Common myeloid progenitor, CD34-positive (primary cell): ENCODE measurements around the gene GPR160.

Experiments
- CTCF ChIA-PET: fragments of 350-600 bp; sonication (Branson Sonifier 250); formaldehyde crosslinking; loops from one replicate; lab custom pipeline; 2021; ENCODE audit warnings: antibody characterized with exemption; lab: Charles Lee
- POLR2A ChIA-PET: fragments of 350-600 bp; sonication (Branson Sonifier 250); formaldehyde crosslinking; loops from one replicate; lab custom pipeline; 2021; ENCODE audit warnings: antibody characterized with exemption; lab: Charles Lee
- DNase-seq, 3 donors: peaks; one replicate each; pipeline versions ENCODE4 v3.0.0 to v3.0.0-alpha.2; 2013
- H3K27ac ChIP-seq, 2 experiments: 1 replicate in 1 of 2; 2 replicates in 1 of 2; pipeline ENCODE4 v1.7.0; 2013; ENCODE audit warnings: inconsistent platforms in 2 of 2, low read length in 2 of 2, mild to moderate bottlenecking in 2 of 2, low read depth in 1 of 2, moderate library complexity in 1 of 2; ENCODE audit not compliant: severe bottlenecking in 2 of 2, insufficient read depth in 1 of 2, poor library complexity in 1 of 2
- H3K27me3 ChIP-seq, 5 experiments: replicated peaks in 2 of 5; 1 replicate in 3 of 5; 2 replicates in 2 of 5; pipeline versions ENCODE4 v1.6.1 to v1.7.0; 2013; ENCODE audit warnings: low read length in 4 of 5, mild to moderate bottlenecking in 2 of 5, moderate library complexity in 2 of 5, inconsistent platforms in 1 of 5; ENCODE audit not compliant: insufficient read depth in 5 of 5, control insufficient read depth in 4 of 5
- H3K36me3 ChIP-seq, 4 experiments: 1 replicate in 2 of 4; 2 replicates in 2 of 4; pipeline versions ENCODE4 v1.6.1 to v1.7.0; 2013; ENCODE audit warnings: low read length in 3 of 4, control low read depth in 1 of 4, mild to moderate bottlenecking in 1 of 4; ENCODE audit not compliant: control insufficient read depth in 4 of 4, insufficient read depth in 4 of 4
- H3K4me1 ChIP-seq, 4 experiments: 1 replicate in 3 of 4; 2 replicates in 1 of 4; pipeline versions ENCODE4 v1.6.1 to v1.7.1; 2013; ENCODE audit warnings: low read length in 3 of 4, mild to moderate bottlenecking in 3 of 4, control low read depth in 1 of 4, inconsistent platforms in 1 of 4, moderate library complexity in 1 of 4; ENCODE audit not compliant: control insufficient read depth in 4 of 4, insufficient read depth in 4 of 4; ENCODE audit errors: control extremely low read depth in 1 of 4
- H3K4me3 ChIP-seq, 7 experiments: 1 replicate in 4 of 7; 2 replicates in 3 of 7; pipeline versions ENCODE4 v1.5.1 to v1.7.0; 2013; ENCODE audit warnings: mild to moderate bottlenecking in 7 of 7, low read length in 6 of 7, moderate library complexity in 6 of 7, inconsistent platforms in 2 of 7, low read depth in 2 of 7, control low read depth in 1 of 7; ENCODE audit not compliant: insufficient read depth in 4 of 7, control insufficient read depth in 1 of 7; ENCODE audit errors: extremely low read depth in 1 of 7
- H3K9me3 ChIP-seq, 5 experiments: 1 replicate in 4 of 5; 2 replicates in 1 of 5; pipeline versions ENCODE4 v1.6.1 to v1.7.1; 2013; ENCODE audit warnings: low read length in 4 of 5, mild to moderate bottlenecking in 2 of 5, inconsistent platforms in 1 of 5, low read depth in 1 of 5, moderate library complexity in 1 of 5; ENCODE audit not compliant: control insufficient read depth in 4 of 5, insufficient read depth in 2 of 5; ENCODE audit errors: control extremely low read depth in 1 of 5
- WGBS: methylation state at CpG from one replicate; pipeline ENCODE4 v1.1.5; 2013; ENCODE audit not compliant: insufficient coverage; 5-methylcytosine and 5-hydroxymethylcytosine counted together

The GPR160 gene

GRCh38 chr3:170059447-170059846 lies 21.7 kb downstream of the GPR160 start:
- ChIA-PET POLR2A (no interaction called here), CTCF (interaction anchor here (0.9 kb wide), 1 partner anchor 12 kb away, joined by 3 read pairs; no protein-coding TSS in a partner anchor)

GRCh38 chr3:170062068-170062467 lies 24.3 kb downstream of the GPR160 start:
- DNase-seq: no peak
- WGBS: 96% methylated on average over 17 of the region's 20 CpGs
- no peaks in the 10 kb centered on the region for H3K36me3 ChIP-seq
- H3K4me1 ChIP-seq: peaks cover 0 to 4% (median 0%) of the 10 kb centered on the region in 4 experiments
- no peaks in the 10 kb centered on the region for H3K27me3 ChIP-seq
- H3K4me3 ChIP-seq: no peak overlapping the region
- CTCF ChIA-PET: no interaction called here
- POLR2A ChIA-PET: no interaction called here
- no peak overlapping the region for H3K27ac ChIP-seq
- H3K9me3 ChIP-seq: no peaks in the 10 kb centered on the region

More at GRCh38 chr3:170059447-170059846, 21.7 kb downstream of the GPR160 start:
- no peaks in the 10 kb centered on the region for H3K9me3 ChIP-seq
- H3K27me3 ChIP-seq: no peaks in the 10 kb centered on the region
- no peak overlapping the region for H3K27ac ChIP-seq
- WGBS: 100% methylated on average over 1 of the region's 1 CpG
- no peaks in the 10 kb centered on the region for H3K36me3 ChIP-seq
- H3K4me3 ChIP-seq: no peak overlapping the region
- DNase-seq: no peak
- H3K4me1 ChIP-seq: peaks cover 0 to 4% (median 0%) of the 10 kb centered on the region in 4 experiments

DNA sequence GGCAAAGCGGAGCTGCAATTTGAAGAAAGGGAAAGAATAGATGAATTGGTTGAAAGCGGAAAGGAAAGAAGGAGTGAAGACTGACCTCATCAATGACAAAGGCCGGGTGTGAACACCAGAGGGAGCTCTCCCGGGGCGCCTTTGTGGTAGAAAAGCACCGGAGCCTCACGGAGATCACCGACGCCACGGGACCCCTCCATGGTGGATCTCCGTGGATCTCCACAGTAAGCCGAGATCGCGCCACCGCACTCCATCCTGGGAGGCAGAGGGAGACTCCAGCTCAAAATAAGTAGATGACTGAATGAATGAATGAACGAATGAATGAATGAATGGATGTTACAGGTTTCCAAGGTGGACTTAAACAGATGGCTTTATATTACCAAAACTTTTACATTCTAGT lies 25.0 kb downstream of the GPR160 start:
- no peaks in the 10 kb centered on the region for H3K27me3 ChIP-seq
- peaks cover 0 to 4% (median 0%) of the 10 kb centered on the region in 4 experiments for H3K4me1 ChIP-seq
- DNase-seq: no peak
- no peaks in the 10 kb centered on the region for H3K36me3 ChIP-seq
- CTCF ChIA-PET: no interaction called here
- no peaks in the 10 kb centered on the region for H3K9me3 ChIP-seq
- no peak overlapping the region for H3K4me3 ChIP-seq
- POLR2A ChIA-PET: no interaction called here
- 96% methylated on average over 11 of the region's 16 CpGs for WGBS
- H3K27ac ChIP-seq: no peak overlapping the region

GRCh38 chr3:170063691-170064090 lies 25.9 kb downstream of the GPR160 start:
- no peaks in the 10 kb centered on the region for H3K4me1 ChIP-seq
- H3K36me3 ChIP-seq: no peaks in the 10 kb centered on the region
- ChIA-PET POLR2A (no interaction called here), CTCF (no interaction called here)
- no peaks in the 10 kb centered on the region for H3K9me3 ChIP-seq
- DNase-seq: no peak
- H3K27me3 ChIP-seq: no peaks in the 10 kb centered on the region
- WGBS: 95% methylated on average over 10 of the region's 15 CpGs
- no peak overlapping the region for H3K4me3 ChIP-seq
- no peak overlapping the region for H3K27ac ChIP-seq

DNA sequence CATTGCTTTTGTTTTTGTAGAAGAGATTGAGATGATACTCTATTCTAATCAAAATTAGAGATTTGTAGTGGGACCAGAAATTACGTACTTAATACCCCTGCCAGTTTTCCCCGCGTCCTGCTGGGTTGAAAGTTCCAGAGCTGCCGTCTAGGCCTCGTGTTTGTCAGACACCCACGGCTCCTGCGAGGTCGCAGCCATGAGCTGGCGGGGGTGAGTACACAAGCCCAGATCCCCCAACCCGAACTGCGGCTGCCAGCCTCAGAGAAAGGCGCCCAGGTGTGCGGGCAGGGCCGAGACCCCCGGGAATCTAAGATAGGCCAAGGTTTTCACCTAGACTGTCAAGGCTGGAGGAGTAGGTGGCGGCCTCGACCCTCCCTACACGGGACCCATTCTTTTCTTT lies 26.3 kb downstream of the GPR160 start:
- Histone ChIP-seq H3K4me3 (no peak overlapping the region), H3K4me1 (no peaks in the 10 kb centered on the region), H3K27me3 (no peaks in the 10 kb centered on the region), H3K27ac (no peak overlapping the region), H3K36me3 (no peaks in the 10 kb centered on the region), H3K9me3 (no peaks in the 10 kb centered on the region)
- ChIA-PET POLR2A (no interaction called here), CTCF (no interaction called here)
- no peak for DNase-seq
- WGBS: 96% methylated on average over 12 of the region's 18 CpGs

DNA sequence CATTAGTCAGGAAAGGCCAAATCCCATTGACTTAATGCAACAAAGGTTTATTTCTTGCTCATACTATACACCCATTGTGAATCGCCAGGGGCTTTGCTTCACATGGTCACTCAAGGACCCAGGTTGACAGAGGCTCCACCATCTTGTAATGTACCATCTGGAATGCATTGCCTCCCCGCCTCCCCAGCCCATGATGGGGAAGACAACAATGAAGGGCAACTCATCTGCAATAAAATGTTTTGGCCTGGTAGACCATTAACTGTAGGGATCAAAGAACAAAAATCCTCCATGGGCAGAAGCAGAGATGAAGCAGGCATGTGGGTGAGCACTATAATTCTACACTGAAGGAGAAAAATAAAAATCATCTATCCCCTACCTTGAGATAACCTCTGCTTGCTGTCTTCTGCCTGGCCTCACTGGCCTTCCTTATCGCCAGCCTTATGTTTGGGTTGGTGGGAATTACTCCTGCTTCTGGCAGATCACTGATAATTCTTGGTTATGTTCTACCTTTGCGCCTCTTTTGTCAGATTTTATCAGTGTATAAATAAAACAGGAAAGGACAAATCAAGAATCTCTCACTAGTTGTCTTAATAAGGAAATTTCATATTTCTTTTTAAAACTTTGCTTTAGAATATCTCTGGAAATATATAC lies 37.8 kb downstream of the GPR160 start:
- Histone ChIP-seq H3K27ac (no peak overlapping the region), H3K9me3 (peaks cover 0 to 9% (median 0%) of the 10 kb centered on the region in 5 experiments), H3K4me1 (no peaks in the 10 kb centered on the region), H3K4me3 (no peak overlapping the region), H3K36me3 (peaks cover 0 to 2% (median 0%) of the 10 kb centered on the region in 4 experiments), H3K27me3 (no peaks in the 10 kb centered on the region)
- ChIA-PET CTCF (no interaction called here), POLR2A (no interaction called here)
- WGBS: 75% methylated on average over 2 of the region's 4 CpGs
- DNase-seq: no peak

DNA sequence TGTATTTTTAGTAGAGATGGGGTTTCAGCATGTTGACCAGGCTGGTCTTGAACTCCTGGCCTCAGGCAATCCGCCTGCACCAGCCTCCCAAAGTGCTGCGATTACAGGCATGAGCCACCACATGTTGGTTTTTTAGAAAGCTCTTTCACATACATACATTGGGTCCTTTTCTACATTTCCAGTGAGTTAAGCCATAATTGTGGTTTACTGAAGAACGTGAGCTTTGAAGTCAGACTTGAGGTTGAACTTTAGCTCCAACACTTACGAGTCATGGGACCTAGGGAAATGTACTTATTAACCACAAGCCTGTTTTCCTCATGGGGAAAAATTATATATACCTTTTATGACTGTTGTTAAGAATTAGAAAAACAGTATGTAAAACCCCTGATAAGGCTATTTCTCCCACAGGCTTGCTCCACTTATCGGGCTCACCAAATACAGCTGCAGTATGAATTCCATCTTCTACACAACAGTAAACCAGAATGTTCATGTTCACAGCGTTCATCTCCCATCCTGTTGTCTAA lies 39.0 kb downstream of the GPR160 start:
- Histone ChIP-seq H3K27ac (no peak overlapping the region), H3K36me3 (peaks cover 0 to 4% (median 0%) of the 10 kb centered on the region in 4 experiments), H3K4me1 (no peaks in the 10 kb centered on the region), H3K27me3 (no peaks in the 10 kb centered on the region), H3K9me3 (peaks cover 0 to 2% (median 0%) of the 10 kb centered on the region in 5 experiments), H3K4me3 (no peak overlapping the region)
- DNase-seq: no peak
- CTCF ChIA-PET: interaction anchor here (0.6 to 1.4 kb wide), 2 partner anchors 24 to 36 kb away, joined by 3 read pairs; no protein-coding TSS in a partner anchor
- POLR2A ChIA-PET: no interaction called here
- 97% methylated on average over 3 of the region's 6 CpGs for WGBS
